Lung (tissue), 12 donors: ENCODE results near the gene DGKB. TPM values are rescaled to one million over a fixed set of nuclear protein-coding genes. Genes with fewer than 3 reads are reported as not detected.

Source experiments
- ATAC-seq: fragments of 200-7000 bp; cut with Tn5 transposase; one replicate; pipeline ENCODE4 v1.9.1; 2020; ENCODE audit warnings: moderate number of reproducible peaks; ENCODE audit not compliant: insufficient read depth, low FRiP score
- DNase-seq, 3 donors: peaks; one replicate each; pipeline ENCODE4 v3.0.0-alpha.2; 2013 to 2017
- H3K27ac ChIP-seq, 2 donors: one replicate each; pipeline ENCODE4 v1.5.1; 2013; ENCODE audit warnings: mild to moderate bottlenecking in 2 of 2, moderate library complexity in 2 of 2, control low read depth in 1 of 2, inconsistent platforms in 1 of 2, low read depth in 1 of 2, low read length in 1 of 2
- H3K27me3 ChIP-seq, 3 donors: one replicate each; pipeline ENCODE4 v1.5.1; 2013; ENCODE audit warnings: low read length in 2 of 3; ENCODE audit not compliant: control insufficient read depth in 3 of 3, insufficient read depth in 3 of 3
- H3K36me3 ChIP-seq, 4 donors: one replicate each; pipeline ENCODE4 v1.5.1; 2013; ENCODE audit warnings: low read length in 4 of 4, mild to moderate bottlenecking in 1 of 4, moderate library complexity in 1 of 4; ENCODE audit not compliant: control insufficient read depth in 4 of 4, insufficient read depth in 4 of 4
- H3K4me1 ChIP-seq, 5 donors: one replicate each; pipeline ENCODE4 v1.5.1; 2013; ENCODE audit warnings: low read length in 5 of 5, mild to moderate bottlenecking in 2 of 5, moderate library complexity in 1 of 5; ENCODE audit not compliant: control insufficient read depth in 5 of 5, insufficient read depth in 5 of 5
- H3K4me3 ChIP-seq: one replicate; pipeline ENCODE4 v1.5.1; 2013; ENCODE audit warnings: mild to moderate bottlenecking, control low read depth, moderate library complexity
- H3K9ac ChIP-seq, 2 donors: one replicate each; pipeline ENCODE4 v1.5.1; 2013; ENCODE audit warnings: low read length in 2 of 2, control low read depth in 1 of 2; ENCODE audit not compliant: insufficient read depth in 1 of 2
- H3K9me3 ChIP-seq, 4 donors: one replicate each; pipeline ENCODE4 v1.5.1; 2013; ENCODE audit warnings: low read length in 3 of 4, mild to moderate bottlenecking in 1 of 4, moderate library complexity in 1 of 4; ENCODE audit not compliant: control insufficient read depth in 4 of 4, insufficient read depth in 3 of 4
- WGBS, 2 donors: extraction: QIAGEN DNeasy Blood & Tissue Kit; methylation state at CpG; one replicate each; pipeline ENCODE4 v1.1.7; 2013; 5-methylcytosine and 5-hydroxymethylcytosine counted together
- polyA plus RNA-seq, 2 donors: library from polyadenylated mRNA; stranded (reverse); fragments of 200-250 nt; gene quantifications; one replicate each; pipeline ENCODE4 v1.2.1, GENCODE V29; 2013
- total RNA-seq, 2 donors: library from RNA; depleted of rRNA in 1 of 2; stranded (reverse); fragments of >200 nt in 1 of 2; gene quantifications; one replicate each; pipeline ENCODE4 v1.2.1, GENCODE V29; 2014 to 2021
- TF ChIP-seq, protein P1 (sequence below): IDR thresholded peaks from 2 replicates; pipeline ENCODE4 v1.5.1; 2012; ENCODE audit warnings: mild to moderate bottlenecking; ENCODE audit errors: control extremely low read depth, extremely low read depth
- donor health status: control.
- donor health status: control.
- donor health status: Bipolar disorder and iron deficiency.
- donor health status: healthy.
- donor health status: DM: yes; HTN: yes; CAD: no.

The DGKB gene
- total and polyA plus RNA-seq, 4 donors: under 0.01 to 0.57 (median 0.06) TPM; not detected in 1

DNA sequence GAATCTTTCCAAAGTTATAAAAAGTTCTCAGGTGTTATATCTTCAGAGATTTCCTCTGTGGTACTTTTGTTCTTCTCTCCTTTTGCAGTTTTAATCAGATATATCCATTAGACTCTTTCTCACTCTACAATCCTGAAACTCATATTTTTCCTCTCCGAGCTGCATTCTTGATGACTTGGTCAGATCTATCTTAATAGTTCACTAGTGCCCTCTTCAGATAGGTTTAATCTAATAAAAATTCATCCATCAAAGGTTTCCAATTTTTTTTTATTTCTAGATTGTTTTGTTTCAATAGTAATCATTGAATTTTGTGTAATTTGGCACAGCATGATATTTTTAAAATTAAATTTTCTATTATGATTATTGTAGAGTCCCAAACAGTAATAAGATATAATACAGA is 21.8 kb upstream of the DGKB start:
- H3K27ac ChIP-seq: no peak overlapping the region
- H3K9ac ChIP-seq: no peak overlapping the region
- no peaks in the 10 kb centered on the region for H3K9me3 ChIP-seq
- ATAC-seq (no peak), DNase-seq (no peak)
- H3K4me1 ChIP-seq: no peaks in the 10 kb centered on the region
- H3K36me3 ChIP-seq: no peaks in the 10 kb centered on the region
- TF ChIP-seq, protein P1, sequence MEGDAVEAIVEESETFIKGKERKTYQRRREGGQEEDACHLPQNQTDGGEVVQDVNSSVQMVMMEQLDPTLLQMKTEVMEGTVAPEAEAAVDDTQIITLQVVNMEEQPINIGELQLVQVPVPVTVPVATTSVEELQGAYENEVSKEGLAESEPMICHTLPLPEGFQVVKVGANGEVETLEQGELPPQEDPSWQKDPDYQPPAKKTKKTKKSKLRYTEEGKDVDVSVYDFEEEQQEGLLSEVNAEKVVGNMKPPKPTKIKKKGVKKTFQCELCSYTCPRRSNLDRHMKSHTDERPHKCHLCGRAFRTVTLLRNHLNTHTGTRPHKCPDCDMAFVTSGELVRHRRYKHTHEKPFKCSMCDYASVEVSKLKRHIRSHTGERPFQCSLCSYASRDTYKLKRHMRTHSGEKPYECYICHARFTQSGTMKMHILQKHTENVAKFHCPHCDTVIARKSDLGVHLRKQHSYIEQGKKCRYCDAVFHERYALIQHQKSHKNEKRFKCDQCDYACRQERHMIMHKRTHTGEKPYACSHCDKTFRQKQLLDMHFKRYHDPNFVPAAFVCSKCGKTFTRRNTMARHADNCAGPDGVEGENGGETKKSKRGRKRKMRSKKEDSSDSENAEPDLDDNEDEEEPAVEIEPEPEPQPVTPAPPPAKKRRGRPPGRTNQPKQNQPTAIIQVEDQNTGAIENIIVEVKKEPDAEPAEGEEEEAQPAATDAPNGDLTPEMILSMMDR: no peak
- no peaks in the 10 kb centered on the region for H3K27me3 ChIP-seq
- WGBS, 2 donors: 67 to 70% methylated on average over 1 of the region's 1 CpG
- no peak overlapping the region for H3K4me3 ChIP-seq

DNA sequence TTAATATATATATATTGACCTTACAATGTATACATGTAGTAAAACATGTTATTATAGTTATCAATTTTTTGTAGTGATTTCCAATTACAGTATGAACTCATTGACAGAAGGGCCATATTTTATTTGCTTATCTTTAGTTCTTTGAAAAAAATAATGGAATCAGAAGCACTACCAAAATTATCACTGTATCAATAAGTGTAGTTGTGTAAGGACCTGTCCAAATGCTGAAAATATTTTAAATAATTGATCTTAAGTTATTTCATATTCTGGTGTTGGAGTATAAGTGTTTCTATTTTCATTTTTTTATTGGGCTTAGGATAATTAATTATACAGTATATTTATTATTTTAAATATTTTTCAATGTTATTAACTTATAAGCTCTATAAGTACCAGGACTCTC is 8.5 kb upstream of the DGKB start:
- H3K27me3 ChIP-seq: peaks cover 0 to 2% (median 0%) of the 10 kb centered on the region in 3 donors
- no peak for DNase-seq
- TF ChIP-seq, protein P1: no peak
- no peaks in the 10 kb centered on the region for H3K4me1 ChIP-seq
- no peaks in the 10 kb centered on the region for H3K36me3 ChIP-seq
- no peak overlapping the region for H3K9ac ChIP-seq
- ATAC-seq: no peak
- no peak overlapping the region for H3K27ac ChIP-seq
- H3K4me3 ChIP-seq: no peak overlapping the region
- no peaks in the 10 kb centered on the region for H3K9me3 ChIP-seq

DNA sequence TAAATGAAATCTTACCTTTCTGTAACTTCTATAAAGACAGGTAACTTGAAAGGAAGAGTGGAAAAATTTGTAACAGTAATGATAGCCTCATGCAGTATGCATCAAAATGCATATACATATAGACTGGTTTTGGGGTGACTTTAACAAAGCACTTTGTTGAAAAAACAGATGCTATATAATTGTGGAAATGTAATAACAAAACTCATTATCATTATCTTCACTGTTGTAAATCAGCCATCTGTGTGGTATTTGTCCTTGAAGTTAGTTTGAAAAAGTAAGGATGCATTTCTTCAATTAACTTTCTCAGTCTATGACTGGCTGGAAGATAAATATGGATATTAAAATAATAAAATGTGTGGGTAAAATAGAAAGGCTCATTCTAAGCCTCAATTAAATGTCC is 6.1 kb upstream of the DGKB start:
- TF ChIP-seq, protein P1: no peak
- Histone ChIP-seq H3K4me1 (no peaks in the 10 kb centered on the region), H3K9me3 (no peaks in the 10 kb centered on the region), H3K4me3 (no peak overlapping the region), H3K36me3 (no peaks in the 10 kb centered on the region), H3K27me3 (peaks cover 0 to 8% (median 5%) of the 10 kb centered on the region in 3 donors), H3K9ac (no peak overlapping the region), H3K27ac (no peak overlapping the region)
- ATAC-seq (no peak), DNase-seq (no peak)

DNA sequence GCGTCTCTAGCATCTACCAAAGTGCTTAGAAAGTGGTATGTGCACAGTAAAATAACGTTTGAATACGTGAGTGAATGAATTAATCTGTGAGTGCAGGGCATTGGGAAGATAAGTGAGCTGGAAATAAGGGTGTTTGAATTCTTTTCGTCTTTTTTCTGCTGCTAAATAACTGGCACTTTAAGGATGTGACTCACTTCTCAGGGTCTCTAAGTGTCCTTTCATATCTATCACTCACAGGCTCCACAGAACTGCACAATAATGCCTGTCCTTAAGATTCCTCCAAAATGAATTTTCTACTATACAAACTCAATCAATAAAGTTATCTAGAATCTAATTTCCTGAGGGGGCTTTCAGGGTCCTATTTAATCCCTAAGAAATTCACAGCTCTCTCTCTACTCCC is 3.2 kb upstream of the DGKB start:
- Histone ChIP-seq H3K27ac (no peak overlapping the region), H3K27me3 (peaks cover 0 to 26% (median 11%) of the 10 kb centered on the region in 3 donors), H3K36me3 (no peaks in the 10 kb centered on the region), H3K9me3 (peaks cover 0 to 3% (median 0%) of the 10 kb centered on the region in 4 donors), H3K4me3 (no peak overlapping the region), H3K4me1 (peaks cover 0 to 15% (median 3%) of the 10 kb centered on the region in 5 donors), H3K9ac (no peak overlapping the region)
- DNase-seq (no peak), ATAC-seq (no peak)
- TF ChIP-seq, protein P1: no peak
- WGBS, 2 donors: 54 to 61% methylated on average over 4 of the region's 4 CpGs
